HG03060 (cell line): Measurements from ENCODE around the gene CHMP6.

ENCODE experiments used
- ATAC-seq: cut with Tn5 transposase; IDR thresholded peaks from one replicate; pipeline ENCODE4 v1.9.1; 2021; ENCODE audit warnings: low read depth, moderate number of reproducible peaks; ENCODE audit not compliant: unreplicated experiment

Gene CHMP6

DNA sequence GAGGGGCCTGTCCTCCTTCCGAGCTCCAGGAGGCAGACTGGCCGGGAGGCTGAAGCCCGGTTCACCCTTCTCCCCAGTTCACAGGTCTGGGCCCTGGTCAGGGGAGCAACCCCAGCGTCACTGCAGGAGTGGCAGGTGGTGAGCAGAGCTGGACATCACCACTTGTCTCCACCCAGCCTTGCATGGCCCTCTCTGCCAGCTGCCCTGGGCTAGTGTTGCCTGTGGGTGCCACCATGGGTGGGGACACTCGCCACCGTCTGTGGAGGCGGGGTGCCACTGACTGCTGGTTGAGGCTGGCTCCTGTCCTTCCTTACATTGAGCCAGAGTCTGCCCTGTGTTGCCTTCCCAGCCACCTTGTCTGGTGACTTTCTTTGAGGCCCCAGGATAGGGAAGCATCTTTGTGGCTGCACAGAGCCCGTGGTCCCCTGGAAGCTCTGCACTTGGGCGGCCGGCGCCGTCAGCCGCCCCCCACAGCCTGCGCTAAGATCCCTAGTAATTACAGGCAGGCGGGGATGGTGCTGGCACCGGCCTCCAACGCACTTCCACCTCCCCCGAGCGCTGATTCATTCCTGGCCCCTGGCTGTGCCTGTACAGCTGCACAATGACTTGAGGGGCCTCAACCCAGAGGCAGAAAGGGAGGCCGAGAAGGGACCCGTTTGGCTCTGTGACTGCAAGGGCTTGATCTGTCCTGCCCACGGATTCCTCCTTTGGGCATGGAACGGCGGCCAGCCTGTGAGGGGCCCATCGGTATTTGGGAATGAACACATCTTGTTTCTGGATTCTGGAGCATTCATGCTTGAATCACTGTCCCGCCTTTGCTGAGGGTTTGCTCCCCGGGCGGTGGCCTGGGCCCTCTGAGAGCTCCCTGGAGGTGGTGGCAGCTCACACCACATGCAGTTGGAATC lies 48.5 kb downstream of the CHMP6 start:
- ATAC-seq: no peak

DNA sequence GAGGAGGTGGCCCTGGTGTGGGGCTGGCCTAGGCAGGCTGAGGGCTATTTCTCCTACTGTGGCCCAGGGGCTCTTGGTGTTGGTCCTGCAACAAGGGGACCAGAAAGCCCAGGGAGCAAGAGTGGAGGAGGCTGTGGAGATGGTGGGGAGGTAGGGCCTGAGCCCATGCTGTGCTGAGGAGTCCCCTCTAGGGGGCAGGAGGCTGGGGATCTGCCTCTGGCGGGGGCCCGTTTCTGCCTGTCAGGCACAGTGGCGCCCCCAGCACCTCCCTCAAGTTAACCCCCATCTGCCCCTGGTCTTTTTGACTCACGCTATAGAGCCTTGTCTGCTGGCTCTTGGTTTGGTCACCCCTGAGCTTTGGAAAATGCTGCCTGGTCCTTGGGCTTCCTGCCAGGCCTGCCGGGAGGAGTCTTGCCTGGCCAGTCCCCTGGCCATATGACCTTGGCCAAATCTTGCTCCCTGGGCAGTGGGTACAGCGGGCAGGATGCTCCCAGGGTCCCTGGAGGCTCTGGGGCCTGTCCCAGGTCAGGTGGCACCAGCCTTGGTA lies 49.2 kb downstream of the CHMP6 start:
- ATAC-seq: no peak

DNA sequence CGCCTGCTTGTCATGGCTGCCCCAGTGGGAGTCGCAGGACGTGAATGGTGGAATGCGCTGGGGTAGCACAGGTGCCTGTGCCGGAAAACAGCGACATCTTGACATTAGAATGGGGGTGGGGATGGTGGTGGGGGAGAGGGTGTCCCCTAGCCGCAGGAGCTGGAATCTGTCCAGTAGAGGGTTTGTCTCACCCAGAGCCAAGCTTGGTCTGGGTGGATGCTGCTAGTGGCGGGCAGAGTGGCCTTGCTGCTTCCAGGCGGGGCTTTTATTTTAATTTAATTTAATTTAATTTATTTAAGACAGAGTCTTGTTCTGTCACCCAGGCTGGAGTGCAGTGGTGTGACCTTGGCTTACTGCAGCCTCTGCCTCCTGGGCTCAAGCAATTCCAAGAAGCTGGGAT lies 51.0 kb downstream of the CHMP6 start:
- no peak for ATAC-seq

DNA sequence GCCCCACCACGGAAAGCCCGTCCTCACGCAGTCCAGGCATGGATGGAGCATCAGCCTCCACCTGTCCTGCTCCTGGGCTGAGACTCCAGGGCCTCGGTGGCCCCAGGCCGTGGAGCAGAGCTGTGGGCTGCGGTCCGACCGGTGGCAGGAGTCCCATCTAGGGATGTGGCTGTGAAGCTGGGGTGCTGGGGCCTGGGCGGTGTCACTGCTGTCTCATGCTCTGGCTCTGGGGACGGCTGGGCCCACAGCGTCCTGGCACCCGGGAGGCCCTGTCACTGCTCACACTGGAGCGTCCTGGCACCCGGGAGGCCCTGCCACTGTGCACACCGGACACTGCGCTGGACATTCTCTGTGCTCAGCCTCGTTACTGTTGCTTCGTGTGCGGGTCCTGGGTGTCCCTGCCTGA lies 51.7 kb downstream of the CHMP6 start:
- ATAC-seq: no peak

DNA sequence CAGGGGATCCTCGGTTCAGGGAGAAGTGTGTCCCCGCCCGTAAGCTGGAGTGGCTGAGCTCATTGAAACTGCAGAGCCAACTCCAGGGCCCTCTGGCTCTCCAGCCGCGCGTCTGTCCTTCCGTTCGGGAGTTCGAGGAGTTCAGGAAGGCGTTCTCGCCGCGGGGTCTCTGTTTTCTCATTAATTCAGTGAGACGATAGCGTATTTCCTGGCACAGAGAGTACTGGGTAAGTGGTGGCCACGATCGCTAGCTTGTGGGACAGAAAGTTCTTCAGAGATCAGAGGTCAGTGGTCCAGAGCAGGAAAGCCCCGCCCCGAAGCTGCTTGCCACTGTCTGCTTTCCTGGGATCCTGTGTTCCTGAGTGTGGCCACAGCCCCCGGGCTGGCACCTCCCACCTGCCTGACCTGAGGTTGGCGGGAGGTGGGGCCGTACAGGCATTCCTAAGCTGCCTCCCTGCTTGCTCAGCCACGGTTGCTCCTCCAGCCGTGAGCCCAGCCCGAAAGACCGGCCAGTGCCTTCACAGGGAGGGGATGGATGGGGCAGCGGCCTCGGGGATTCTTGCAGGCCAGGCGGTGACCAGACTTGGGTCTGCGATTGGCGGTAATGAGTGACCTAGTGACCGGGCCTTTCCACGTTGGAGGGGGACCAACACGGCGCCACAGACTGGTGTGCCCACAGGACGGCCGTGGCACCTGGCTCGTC lies 52.2 kb downstream of the CHMP6 start:
- no peak for ATAC-seq

DNA sequence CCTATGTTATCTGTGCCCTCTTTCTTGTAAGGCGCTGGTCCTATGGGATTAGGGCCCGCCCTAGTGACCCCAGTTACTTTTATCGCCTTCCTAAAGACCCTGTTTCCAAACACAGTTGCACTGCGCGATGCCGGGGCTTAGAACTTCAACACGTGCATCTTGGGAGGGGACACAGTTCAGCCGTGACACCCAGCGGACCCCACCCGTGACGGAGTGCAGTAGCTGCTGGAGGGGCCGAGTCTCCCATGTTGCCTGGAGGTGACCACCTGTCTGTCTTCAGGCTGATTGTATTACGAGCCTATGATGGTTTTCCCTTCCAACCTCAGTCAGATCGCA lies 52.8 kb downstream of the CHMP6 start:
- no peak for ATAC-seq

DNA sequence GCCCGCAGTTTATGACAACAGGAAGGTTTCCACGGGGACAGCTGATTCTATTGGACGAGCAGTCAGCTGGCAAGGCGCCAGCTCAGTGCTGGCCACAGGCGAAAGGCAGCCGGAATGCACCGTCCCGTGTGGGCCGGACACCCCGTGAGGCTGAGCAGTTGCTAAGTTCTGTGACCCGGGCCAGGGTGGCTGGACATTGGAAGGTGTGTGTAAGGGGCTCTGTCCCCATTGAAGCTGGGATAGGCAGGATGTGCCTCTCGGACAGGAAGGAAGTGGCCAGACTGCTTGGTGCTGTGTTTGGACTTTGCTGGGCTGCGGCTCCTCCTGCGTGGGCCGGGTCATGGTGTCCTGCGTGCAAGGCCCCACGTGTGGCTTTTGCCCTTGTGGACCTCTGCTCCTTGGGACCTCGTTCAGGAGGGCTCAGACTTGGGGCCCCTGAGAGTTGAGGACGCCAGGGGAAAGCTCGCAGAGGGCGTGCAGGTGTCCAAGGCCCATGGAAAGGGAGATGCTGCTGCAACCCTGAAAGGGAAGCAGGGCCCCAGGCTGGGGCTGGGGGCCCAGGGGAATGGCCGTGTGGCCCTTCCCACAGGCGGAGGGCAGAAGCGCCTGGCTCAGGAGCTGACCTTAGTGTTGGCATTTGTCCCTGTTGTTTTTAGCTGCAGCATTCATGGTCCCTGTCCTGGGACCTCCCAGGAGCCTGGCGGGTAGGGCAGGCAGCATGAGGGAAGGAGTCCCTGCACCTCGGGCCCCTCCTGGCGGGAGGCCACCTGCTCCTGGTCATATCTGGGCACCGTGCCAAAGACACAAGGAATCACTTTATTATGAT lies 53.3 kb downstream of the CHMP6 start:
- no peak for ATAC-seq

DNA sequence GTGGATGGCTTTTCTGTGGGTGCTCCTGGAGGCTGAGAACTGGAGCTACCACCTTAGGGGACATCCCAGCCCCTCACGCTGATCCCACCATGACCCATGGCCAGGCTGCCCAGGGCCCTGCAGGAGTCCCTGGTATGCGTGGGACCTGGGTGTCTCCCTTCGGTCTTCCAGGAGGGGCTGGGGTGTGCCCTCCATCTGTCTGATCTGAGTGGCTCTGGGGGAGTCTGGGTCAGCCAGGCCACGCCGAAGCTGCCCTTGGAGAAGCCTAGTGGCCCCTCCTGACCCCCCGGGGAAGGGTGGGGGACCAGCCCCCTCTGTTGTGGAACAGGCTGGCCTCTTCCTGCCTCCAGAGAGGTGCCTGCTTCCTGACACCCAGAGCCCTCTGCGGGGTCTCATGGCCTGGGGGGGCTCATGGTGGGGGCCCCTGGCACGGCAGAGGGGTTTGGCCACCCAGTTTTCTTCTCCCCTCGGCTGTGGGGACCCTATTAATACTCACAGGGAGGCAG lies 54.0 kb downstream of the CHMP6 start:
- ATAC-seq: no peak

DNA sequence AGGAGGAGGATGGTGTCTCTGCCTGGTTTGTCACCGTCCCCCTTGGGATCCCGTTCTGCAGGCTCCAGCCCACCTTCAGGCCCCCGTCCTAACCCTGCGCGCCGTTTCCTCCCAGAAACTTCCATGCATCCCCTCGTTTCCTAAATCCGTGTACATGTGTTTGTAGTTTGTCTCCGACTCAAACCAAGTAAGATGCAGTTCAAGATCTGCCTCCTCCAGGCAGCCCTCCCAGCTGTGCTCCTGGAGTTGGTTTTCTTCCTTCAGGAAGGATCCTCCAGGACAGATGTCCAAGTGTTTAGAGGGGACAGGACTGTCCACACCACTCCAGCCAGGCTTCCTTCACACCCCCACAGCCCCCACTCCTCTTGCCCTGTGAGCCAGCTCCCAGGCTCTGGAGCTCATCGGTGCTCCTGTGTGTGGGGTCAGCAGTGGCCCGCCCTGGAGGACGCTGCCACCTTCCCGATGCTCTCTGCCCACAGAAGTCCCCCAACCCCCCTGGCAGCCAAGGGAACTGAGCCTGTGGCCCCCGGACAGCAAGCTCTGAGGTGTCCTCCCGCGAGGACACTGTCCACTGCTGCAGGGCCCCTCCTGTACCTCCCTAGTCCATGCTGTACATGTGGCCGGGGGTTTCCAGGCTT lies 54.6 kb downstream of the CHMP6 start:
- no peak for ATAC-seq

DNA sequence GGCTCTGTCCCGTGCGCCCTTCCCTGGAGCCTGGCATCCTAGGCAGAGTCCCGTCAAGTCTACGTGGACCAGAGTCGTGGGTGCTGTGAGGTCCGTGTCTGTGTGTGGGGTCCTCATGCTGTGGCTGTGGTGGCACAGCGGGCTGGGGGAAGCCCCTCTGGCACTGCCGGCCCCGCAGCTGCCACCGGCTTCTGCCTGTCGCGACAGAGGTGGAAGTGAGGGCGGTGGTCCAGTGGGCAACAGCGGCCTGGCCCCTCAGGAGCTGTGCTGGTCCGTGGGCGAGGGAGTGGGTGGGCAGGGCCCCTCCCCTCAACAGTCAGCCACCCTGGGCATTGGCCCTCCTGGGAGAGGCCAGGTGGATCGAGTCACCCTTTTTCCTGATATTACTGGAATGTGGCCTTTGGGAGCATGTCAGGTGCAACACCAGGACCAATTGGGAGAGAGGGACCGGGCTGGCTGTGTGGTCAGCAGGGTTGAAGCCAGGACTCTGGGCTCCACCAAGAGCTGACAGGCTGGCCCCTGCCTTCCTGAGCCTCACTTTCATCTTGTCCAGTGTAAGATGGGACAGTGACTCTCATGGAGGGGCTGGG lies 55.2 kb downstream of the CHMP6 start:
- ATAC-seq: no peak

DNA sequence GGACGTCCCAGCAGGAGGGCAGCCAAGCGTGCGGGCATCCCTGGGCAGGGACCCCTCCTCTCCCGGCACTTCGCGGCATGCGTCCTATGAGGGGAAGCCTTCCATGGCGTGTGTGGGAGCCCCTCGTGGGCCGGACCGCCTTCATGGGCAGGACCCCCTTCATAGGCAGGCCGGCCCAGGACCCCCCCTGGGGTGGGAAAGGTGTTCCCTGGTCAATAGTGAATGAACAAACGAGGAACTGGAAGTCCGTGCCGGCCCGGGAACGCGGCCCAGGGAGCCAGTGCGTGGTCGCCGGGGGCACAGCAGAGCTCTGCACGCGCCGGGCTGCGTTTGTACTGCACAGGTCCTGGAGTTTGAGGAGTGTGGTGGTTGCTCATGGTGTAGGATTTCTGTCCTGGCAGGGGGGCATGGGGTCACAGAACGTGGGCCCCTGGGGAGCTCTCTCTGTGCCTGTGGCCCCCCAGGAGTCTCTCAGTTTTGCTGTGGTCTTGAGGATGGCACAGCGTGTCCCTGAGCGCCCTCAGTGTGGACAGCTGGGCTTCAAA lies 57.3 kb downstream of the CHMP6 start:
- no peak for ATAC-seq

DNA sequence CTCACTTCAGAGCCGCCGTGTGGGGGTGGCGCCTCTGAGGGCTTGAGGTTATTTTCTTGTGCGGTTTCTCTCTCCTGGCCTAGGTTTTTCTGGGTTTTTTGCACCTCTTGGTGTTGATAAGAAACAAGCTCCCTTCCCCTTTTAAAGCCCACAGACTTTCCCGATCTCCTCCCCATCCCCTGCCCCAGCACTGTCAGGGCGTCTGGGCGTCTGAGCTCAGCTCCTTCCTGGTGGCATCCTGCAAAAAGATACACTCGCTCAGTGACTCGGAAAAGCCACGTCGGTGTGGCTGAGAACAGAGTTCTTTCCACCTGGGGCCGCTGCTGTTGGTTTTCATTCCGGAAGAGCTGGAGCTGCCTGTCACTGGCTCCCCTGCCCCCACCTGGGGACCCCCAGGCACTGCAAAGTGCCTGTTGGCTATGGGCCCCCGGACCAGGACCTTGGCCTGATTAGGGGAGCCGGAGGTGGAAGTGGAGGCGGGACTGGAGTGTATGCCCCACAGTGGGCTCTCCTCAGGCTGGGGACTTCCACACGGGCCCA lies 57.8 kb downstream of the CHMP6 start:
- ATAC-seq: no peak
